Adrenal gland (tissue), 12 donors: ENCODE results near the gene SIN3A. TPM values are rescaled to one million over a fixed set of nuclear protein-coding genes. Genes with fewer than 3 reads are reported as not detected.
"Not testable (repeated sequence)": the region's sequence is repeated elsewhere in the genome, so short reads cannot be mapped to it uniquely, and the experiment has no call there.

Source experiments
- DNase-seq, 7 donors: peaks; one replicate each; pipeline ENCODE4 v3.0.0-alpha.2; 2019 to 2020
- H3K27ac ChIP-seq, 5 donors: fragments of 200-600 bp; sonication (generic) in 4 of 5; 1 replicate in 3 of 5; 2 replicates in 2 of 5; pipeline versions ENCODE4 v1.5.1 to v1.8.0; 2016 to 2020; ENCODE audit warnings: mild to moderate bottlenecking in 1 of 5
- H3K27me3 ChIP-seq: fragments of 200-600 bp; 2 replicates; pipeline ENCODE4 v1.8.0; 2021
- H3K36me3 ChIP-seq, 2 donors: fragments of 200-600 bp; replicated peaks in 1 of 2; 1 replicate in 1 of 2; 2 replicates in 1 of 2; pipeline versions ENCODE4 v1.5.1 to v1.8.0; 2018 to 2022
- H3K4me1 ChIP-seq, 2 donors: fragments of 200-600 bp; replicated peaks in 1 of 2; 1 replicate in 1 of 2; 2 replicates in 1 of 2; pipeline versions ENCODE4 v1.5.1 to v1.8.0; 2018 to 2021
- H3K4me3 ChIP-seq, 4 donors: fragments of 200-600 bp; sonication (generic) in 3 of 4; one replicate each; pipeline ENCODE4 v1.5.1; 2016 to 2018
- H3K9me3 ChIP-seq, 3 donors: fragments of 200-600 bp; sonication (generic) in 1 of 3; replicated peaks in 1 of 3; 1 replicate in 2 of 3; 2 replicates in 1 of 3; pipeline versions ENCODE4 v1.5.1 to v1.8.0; 2016 to 2021
- POLR2A ChIP-seq, 2 donors: fragments of 450-650 bp; IDR thresholded peaks; one replicate each; pipeline ENCODE4 v1.6.1; 2017; ENCODE audit warnings: antibody characterized with exemption in 2 of 2, mild to moderate bottlenecking in 2 of 2, moderate library complexity in 1 of 2
- WGBS, 4 donors: extraction: QIAGEN DNeasy Blood & Tissue Kit in 2 of 4; methylation state at CpG; one replicate each; pipeline versions ENCODE4 v1.1.5 to v1.1.7; 2013 to 2017; 5-methylcytosine and 5-hydroxymethylcytosine counted together
- intact Hi-C, 2 donors: fragments of 100-400 bp; cut with DNase I; formaldehyde crosslinking; loops; one replicate each; pipeline versions ENCODE4 v1.14.1 to v1.15.0; 2022 to 2023
- polyA plus RNA-seq, 3 donors: library from polyadenylated mRNA; stranded (reverse); fragments of 200-250 nt in 2 of 3; fragments of 350-450 nt in 1 of 3; fragmentation: Illumina TruSeq in 1 of 3; extraction: RNeasy Lipid Tissue Mini Kit (QIAGEN cat#74804) in 1 of 3; gene quantifications; one replicate each; pipeline ENCODE4 v1.2.3, GENCODE V29; 2013 to 2014
- total RNA-seq, 9 donors: library from RNA; depleted of rRNA in 4 of 9; stranded (reverse); fragments of >200 nt in 4 of 9; fragments of 120-200 nt in 1 of 9; fragmentation: NEBNext Ultra II Directional in 1 of 9; extraction: Animal tissue kit (Norgen Biotek cat#: 25700) in 1 of 9; gene quantifications; one replicate each; pipeline versions ENCODE4 v1.1.0 to v1.2.4, GENCODE V29; 2013 to 2023
- TF ChIP-seq, protein P1 (sequence below), 6 experiments: fragments of 450-650 bp in 4 of 6; fragments of 200-600 bp in 2 of 6; sonication (generic) in 1 of 6; IDR thresholded peaks; 1 replicate in 5 of 6; 2 replicates in 1 of 6; pipeline versions ENCODE4 v1.5.1 to v1.8.0; 2016 to 2021; ENCODE audit warnings: antibody characterized with exemption in 6 of 6, mild to moderate bottlenecking in 2 of 6, moderate library complexity in 1 of 6
- donor health status: healthy with polysubstance abuse.
- donor health status: Bipolar disorder and iron deficiency.
- donor health status: DM: yes; HTN: yes; CAD: no.
- donor health status: DM: no; HTN: no; CAD: no.
- donor health status: DM: no; HTN: no; CAD: no.
- donor health status: DM: yes; HTN: yes; CAD: no.

Gene SIN3A
- total and polyA plus RNA-seq, 12 donors, result 11.1 to 72.7 (median 32.0) TPM

DNA sequence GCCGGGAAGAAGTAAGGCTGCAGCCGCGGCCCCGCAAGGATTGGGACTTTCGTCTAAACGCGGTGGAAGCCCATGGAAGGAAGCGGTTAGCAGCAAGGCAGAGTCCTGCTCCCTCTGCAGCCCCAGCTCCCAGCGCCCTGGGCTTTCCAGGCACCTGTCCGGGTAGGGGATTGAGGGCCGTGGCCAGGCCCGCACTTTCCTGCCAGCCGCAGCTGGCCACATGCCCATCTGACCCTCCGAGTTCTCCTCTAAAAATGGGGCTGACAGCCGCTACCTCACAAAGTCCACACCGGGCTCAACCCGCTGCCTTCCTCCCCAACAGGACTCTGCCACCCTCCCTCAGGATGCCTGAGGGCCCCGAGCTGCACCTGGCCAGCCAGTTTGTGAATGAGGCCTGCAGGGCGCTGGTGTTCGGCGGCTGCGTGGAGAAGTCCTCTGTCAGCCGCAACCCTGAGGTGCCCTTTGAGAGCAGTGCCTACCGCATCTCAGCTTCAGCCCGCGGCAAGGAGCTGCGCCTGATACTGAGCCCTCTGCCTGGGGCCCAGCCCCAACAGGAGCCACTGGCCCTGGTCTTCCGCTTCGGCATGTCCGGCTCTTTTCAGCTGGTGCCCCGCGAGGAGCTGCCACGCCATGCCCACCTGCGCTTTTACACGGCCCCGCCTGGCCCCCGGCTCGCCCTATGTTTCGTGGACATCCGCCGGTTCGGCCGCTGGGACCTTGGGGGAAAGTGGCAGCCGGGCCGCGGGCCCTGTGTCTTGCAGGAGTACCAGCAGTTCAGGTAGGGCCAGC is 102.7 kb downstream of the SIN3A start:
- Histone ChIP-seq H3K27me3 (no peaks in the 10 kb centered on the region), H3K27ac (peak overlapping the region in 4 of 5 donors; percentile 18 to 80 (median 68)), H3K4me1 (peaks cover 0 to 25% of the 10 kb centered on the region in 2 donors), H3K9me3 (no peaks in the 10 kb centered on the region), H3K36me3 (no peaks in the 10 kb centered on the region), H3K4me3 (peak overlapping the region in 3 of 4 donors; percentile 69 to 92 (median 80))
- WGBS, 4 donors, result 38 to 58% (median 40%) methylated on average over 29 to 46 of the region's 46 CpGs
- intact Hi-C loops, result no loop called here
- TF ChIP-seq, protein P1, sequence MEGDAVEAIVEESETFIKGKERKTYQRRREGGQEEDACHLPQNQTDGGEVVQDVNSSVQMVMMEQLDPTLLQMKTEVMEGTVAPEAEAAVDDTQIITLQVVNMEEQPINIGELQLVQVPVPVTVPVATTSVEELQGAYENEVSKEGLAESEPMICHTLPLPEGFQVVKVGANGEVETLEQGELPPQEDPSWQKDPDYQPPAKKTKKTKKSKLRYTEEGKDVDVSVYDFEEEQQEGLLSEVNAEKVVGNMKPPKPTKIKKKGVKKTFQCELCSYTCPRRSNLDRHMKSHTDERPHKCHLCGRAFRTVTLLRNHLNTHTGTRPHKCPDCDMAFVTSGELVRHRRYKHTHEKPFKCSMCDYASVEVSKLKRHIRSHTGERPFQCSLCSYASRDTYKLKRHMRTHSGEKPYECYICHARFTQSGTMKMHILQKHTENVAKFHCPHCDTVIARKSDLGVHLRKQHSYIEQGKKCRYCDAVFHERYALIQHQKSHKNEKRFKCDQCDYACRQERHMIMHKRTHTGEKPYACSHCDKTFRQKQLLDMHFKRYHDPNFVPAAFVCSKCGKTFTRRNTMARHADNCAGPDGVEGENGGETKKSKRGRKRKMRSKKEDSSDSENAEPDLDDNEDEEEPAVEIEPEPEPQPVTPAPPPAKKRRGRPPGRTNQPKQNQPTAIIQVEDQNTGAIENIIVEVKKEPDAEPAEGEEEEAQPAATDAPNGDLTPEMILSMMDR (IDR thresholded peaks at IDR 0.05), result no peak
- peak in 1 of 2 donors; percentile 13 for TF ChIP-seq POLR2A (IDR thresholded peaks at IDR 0.05)
- peak in 1 of 7 donors; percentile 55 for DNase-seq

DNA sequence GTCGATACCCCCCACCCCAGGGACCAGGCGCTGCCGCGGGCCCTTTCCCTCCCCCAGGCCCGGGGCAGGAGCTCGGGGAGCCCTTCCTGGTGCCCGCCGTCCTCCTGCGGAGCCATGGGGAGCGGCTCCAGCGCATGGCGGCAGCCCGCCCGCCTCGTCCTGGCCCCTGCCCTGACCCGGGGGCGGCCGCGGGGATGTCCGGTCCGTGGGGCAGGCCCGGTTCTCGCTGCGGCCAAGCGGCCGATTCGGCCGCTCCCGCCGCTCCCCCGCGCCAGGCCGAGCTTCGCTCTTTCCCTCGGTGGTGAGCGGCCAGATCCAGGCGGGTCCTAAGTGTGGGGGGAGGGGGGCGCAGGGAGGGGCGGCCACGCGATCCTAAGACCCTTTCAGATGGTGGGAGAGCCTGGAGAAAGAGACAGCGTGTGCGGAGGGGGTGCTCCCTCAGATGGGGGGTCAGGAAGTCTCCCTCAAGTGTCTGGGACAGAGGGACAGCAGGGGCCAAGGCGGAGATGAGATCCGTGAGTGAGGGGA is 103.4 kb downstream of the SIN3A start:
- TF ChIP-seq, protein P1 (IDR thresholded peaks at IDR 0.05), result no peak
- peak; percentile 4 to 6 for TF ChIP-seq POLR2A (IDR thresholded peaks at IDR 0.05)
- Histone ChIP-seq H3K36me3 (no peaks in the 10 kb centered on the region), H3K9me3 (no peaks in the 10 kb centered on the region), H3K4me3 (peak overlapping the region; percentile 39 to 92 (median 74)), H3K27me3 (no peaks in the 10 kb centered on the region), H3K27ac (peak overlapping the region; percentile 18 to 80 (median 62)), H3K4me1 (peaks cover 0 to 25% of the 10 kb centered on the region in 2 donors)
- intact Hi-C loops, result no loop called here
- no peak for DNase-seq
- WGBS, 4 donors, result 2 to 8% (median 2%) methylated on average over 2 to 45 of the region's 45 CpGs

- Histone ChIP-seq H3K9me3 (no peaks in the 10 kb centered on the region), H3K4me3 (peak overlapping the region; percentile 39 to 92 (median 74)), H3K27ac (peak overlapping the region; percentile 18 to 80 (median 62)), H3K27me3 (no peaks in the 10 kb centered on the region), H3K4me1 (peaks cover 0 to 25% of the 10 kb centered on the region in 2 donors), H3K36me3 (no peaks in the 10 kb centered on the region)
- DNase-seq, result peak; percentile 61 to 80 (median 73)
- 0 to 1% (median 0%) methylated on average over 1 to 65 of the region's 65 CpGs for WGBS, 4 donors
- TF ChIP-seq POLR2A (IDR thresholded peaks at IDR 0.05), result peak in 1 of 2 donors; percentile 31
- TF ChIP-seq, protein P1 (IDR thresholded peaks at IDR 0.05), result no peak
- intact Hi-C loops, result no loop called here
These were observed 104.1 kb downstream of the SIN3A start for GRCh38 chr15:75347222-75348033.

DNA sequence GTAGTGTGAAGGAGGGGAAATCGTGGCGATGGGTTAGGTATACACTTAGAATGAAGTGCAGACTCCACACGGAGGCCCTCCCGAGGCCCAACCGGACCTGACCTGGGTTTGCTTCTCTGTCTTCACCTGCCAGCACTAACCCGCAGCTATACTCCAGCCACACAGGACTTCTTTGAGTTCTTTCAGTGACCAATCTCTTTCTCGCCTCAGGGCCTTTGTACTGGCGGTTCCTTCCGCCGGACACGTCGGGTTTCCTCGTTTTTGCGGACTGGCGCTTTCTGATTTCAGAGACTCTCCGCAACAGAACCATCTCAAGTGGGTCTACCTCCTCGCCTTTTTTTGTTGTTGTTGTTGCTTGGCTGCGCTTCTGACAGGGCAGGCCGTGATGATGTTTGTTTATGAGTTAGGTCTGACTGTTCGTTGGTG is 104.7 kb downstream of the SIN3A start, which contains the start of gene NEIL1:
Gene NEIL1, plus strand, starts transcription at position 244 of the 426 bp plus-strand sequence. CDS start 1,867 bp downstream, outside the sequence.
- Histone ChIP-seq H3K4me1 (peaks cover 0 to 25% of the 10 kb centered on the region in 2 donors), H3K4me3 (peak within 1 kb of the TSS; percentile 39 to 92 (median 74)), H3K27ac (peak within 1 kb of the TSS; percentile 18 to 80 (median 62)), H3K36me3 (no peaks in the 10 kb centered on the region), H3K9me3 (no peaks in the 10 kb centered on the region), H3K27me3 (no peaks in the 10 kb centered on the region)
- peak in 2 of 7 donors; percentile 39 to 44 for DNase-seq
- TF ChIP-seq POLR2A (IDR thresholded peaks at IDR 0.05), result no peak
- TF ChIP-seq, protein P1 (IDR thresholded peaks at IDR 0.05), result peak in 1 of 6 experiments; percentile 2
- WGBS, 4 donors, result 30 to 43% (median 35%) methylated on average over 14 to 20 of the region's 20 CpGs
- intact Hi-C loops, result no loop called here

- H3K9me3 ChIP-seq, H3K4me3 ChIP-seq, H3K27me3 ChIP-seq, intact Hi-C loops, H3K27ac ChIP-seq: not testable (repeated sequence)
- Histone ChIP-seq H3K4me1 (peaks cover 0 to 15% of the 10 kb centered on the region in 2 donors), H3K36me3 (peaks cover 0 to 19% of the 10 kb centered on the region in 2 donors)
- DNase-seq, result peak in 2 of 7 donors; percentile 17 to 41
- WGBS, 4 donors, result 47 to 63% (median 53%) methylated on average over 8 of the region's 8 CpGs
These were observed 107.5 kb downstream of the SIN3A start for GRCh38 chr15:75343953-75344352.
